HG03460 (cell line): ENCODE measurements around the gene FARP1.

ENCODE experiments used
- ATAC-seq: cut with Tn5 transposase; IDR thresholded peaks from one replicate; pipeline ENCODE4 v1.9.1; 2021; ENCODE audit not compliant: unreplicated experiment

Gene FARP1

GRCh38 chr13:98473135-98473787 is 330.4 kb downstream of the FARP1 start:
- ATAC-seq, result no peak

- no peak for ATAC-seq
Observed at GRCh38 chr13:98473788-98474144, 330.9 kb downstream of the FARP1 start.

GRCh38 chr13:98474292-98474691 is 331.4 kb downstream of the FARP1 start:
- no peak for ATAC-seq

- ATAC-seq, result no peak
Observed at GRCh38 chr13:98474761-98475160, 331.9 kb downstream of the FARP1 start.

GRCh38 chr13:98475522-98475921 is 332.6 kb downstream of the FARP1 start:
- no peak for ATAC-seq

GRCh38 chr13:98476106-98476505 is 333.2 kb downstream of the FARP1 start:
- peak; percentile 35 for ATAC-seq

- peak; percentile 96 for ATAC-seq
Observed at GRCh38 chr13:98476538-98476966, 333.7 kb downstream of the FARP1 start.

GRCh38 chr13:98478189-98479129 is 335.6 kb downstream of the FARP1 start:
- peak; percentile 46 for ATAC-seq

- no peak for ATAC-seq
Observed at GRCh38 chr13:98479496-98480003, 336.7 kb downstream of the FARP1 start.

GRCh38 chr13:98480915-98481877 is 338.3 kb downstream of the FARP1 start:
- no peak for ATAC-seq

- ATAC-seq, result no peak
Observed at GRCh38 chr13:98482476-98483444, 339.9 kb downstream of the FARP1 start.

GRCh38 chr13:98483601-98484288 is 340.9 kb downstream of the FARP1 start:
- ATAC-seq, result no peak

GRCh38 chr13:98484289-98485219 is 341.7 kb downstream of the FARP1 start:
- no peak for ATAC-seq

GRCh38 chr13:98485561-98485960 is 342.7 kb downstream of the FARP1 start:
- ATAC-seq, result no peak

GRCh38 chr13:98486412-98486811 is 343.5 kb downstream of the FARP1 start:
- no peak for ATAC-seq

- ATAC-seq, result no peak
Observed at GRCh38 chr13:98487016-98487415, 344.1 kb downstream of the FARP1 start.

- no peak for ATAC-seq
Observed at GRCh38 chr13:98487522-98487921, 344.6 kb downstream of the FARP1 start.

GRCh38 chr13:98488736-98489135 is 345.8 kb downstream of the FARP1 start:
- peak; percentile 53 for ATAC-seq
